SU-DHL-6 (cell line): ENCODE results near the gene FBXO2.

ENCODE experiments used
- CTCF ChIP-seq: fragments of 200-600 bp; sonication (generic); IDR thresholded peaks from one replicate; pipeline ENCODE4 v1.5.1; 2017; ENCODE audit warnings: antibody characterized with exemption, mild to moderate bottlenecking, low read length, moderate library complexity; ENCODE audit not compliant: insufficient read depth, poor library complexity, severe bottlenecking
- EZH2phosphoT487 ChIP-seq: fragments of 200-600 bp; sonication (generic), shearing (Covaris generic); conservative IDR thresholded peaks from 2 replicates; pipeline ENCODE4 v1.6.1; 2018; ENCODE audit warnings: mild to moderate bottlenecking, antibody characterized with exemption, low read length, moderate library complexity, mixed read lengths

GRCh38 chr1:11654939-11655808, 945 bp upstream of the FBXO2 start:
- TF ChIP-seq CTCF = no peak
- no peak for TF ChIP-seq EZH2phosphoT487
